ENCODE data around the gene B4GALT2. TPM values are rescaled to one million over a fixed set of nuclear protein-coding genes. Genes with fewer than 3 reads are reported as not detected.

B4GALT2 gene
- total and polyA plus RNA-seq, 2 experiments from 2014 or later = 81.6 to 97.4 TPM

GRCh38 chr1:43981636-43982035 is 2.6 kb downstream of the B4GALT2 start:
- H3K4me1 ChIP-seq (ENCODE audit: low read depth) = no peaks in the 10 kb centered on the region
- no peak overlapping the region for H3K27ac ChIP-seq
- no peaks in the 10 kb centered on the region for H3K27me3 ChIP-seq
- TF ChIP-seq CTCF (IDR thresholded peaks at IDR 0.05; ENCODE audit: low read depth, low read length) = no peak
- H3K4me3 ChIP-seq = no peak overlapping the region
- H3K36me3 ChIP-seq = peaks cover 7% of the 10 kb centered on the region
- no peaks in the 10 kb centered on the region for H3K9me3 ChIP-seq (ENCODE audit: low read depth)
- no peak for DNase-seq (ENCODE audit: low read depth in 1 of 2, low spot score in 1 of 2)

GRCh38 chr1:43982241-43982640 is 3.2 kb downstream of the B4GALT2 start:
- Histone ChIP-seq H3K27me3 (no peaks in the 10 kb centered on the region), H3K27ac (no peak overlapping the region), H3K4me1 (ENCODE audit: low read depth) (no peaks in the 10 kb centered on the region), H3K4me3 (no peak overlapping the region), H3K36me3 (peaks cover 7% of the 10 kb centered on the region), H3K9me3 (ENCODE audit: low read depth) (no peaks in the 10 kb centered on the region)
- no peak for DNase-seq (ENCODE audit: low read depth in 1 of 2, low spot score in 1 of 2)
- no peak for TF ChIP-seq CTCF (IDR thresholded peaks at IDR 0.05; ENCODE audit: low read depth, low read length)

DNA sequence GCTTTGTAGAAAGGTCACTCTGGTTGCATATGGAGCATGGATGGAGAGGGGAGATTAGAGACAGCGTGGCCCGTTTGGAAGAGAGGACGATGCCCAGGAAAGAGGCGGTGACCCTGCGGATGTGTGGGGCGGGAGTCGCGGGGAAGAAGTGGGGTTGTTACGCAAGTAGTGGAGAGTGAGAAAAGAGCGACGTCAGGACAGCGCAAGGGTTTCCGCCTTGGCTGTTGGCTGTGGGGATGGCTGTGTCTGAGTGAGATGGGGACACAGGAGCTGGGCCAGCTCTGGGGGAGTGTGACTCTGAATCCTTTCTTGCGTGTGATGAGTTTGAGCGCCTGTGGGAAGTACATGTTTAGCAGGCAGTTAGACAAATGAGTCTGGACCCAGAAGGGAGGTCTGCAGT is 3.8 kb downstream of the B4GALT2 start:
- H3K27me3 ChIP-seq = no peaks in the 10 kb centered on the region
- H3K4me3 ChIP-seq = no peak overlapping the region
- H3K9me3 ChIP-seq (ENCODE audit: low read depth) = no peaks in the 10 kb centered on the region
- DNase-seq (ENCODE audit: low read depth in 1 of 2, low spot score in 1 of 2) = no peak
- TF ChIP-seq CTCF (IDR thresholded peaks at IDR 0.05; ENCODE audit: low read depth, low read length) = no peak
- H3K36me3 ChIP-seq = peaks cover 2% of the 10 kb centered on the region
- H3K4me1 ChIP-seq (ENCODE audit: low read depth) = no peaks in the 10 kb centered on the region
- H3K27ac ChIP-seq = no peak overlapping the region

DNA sequence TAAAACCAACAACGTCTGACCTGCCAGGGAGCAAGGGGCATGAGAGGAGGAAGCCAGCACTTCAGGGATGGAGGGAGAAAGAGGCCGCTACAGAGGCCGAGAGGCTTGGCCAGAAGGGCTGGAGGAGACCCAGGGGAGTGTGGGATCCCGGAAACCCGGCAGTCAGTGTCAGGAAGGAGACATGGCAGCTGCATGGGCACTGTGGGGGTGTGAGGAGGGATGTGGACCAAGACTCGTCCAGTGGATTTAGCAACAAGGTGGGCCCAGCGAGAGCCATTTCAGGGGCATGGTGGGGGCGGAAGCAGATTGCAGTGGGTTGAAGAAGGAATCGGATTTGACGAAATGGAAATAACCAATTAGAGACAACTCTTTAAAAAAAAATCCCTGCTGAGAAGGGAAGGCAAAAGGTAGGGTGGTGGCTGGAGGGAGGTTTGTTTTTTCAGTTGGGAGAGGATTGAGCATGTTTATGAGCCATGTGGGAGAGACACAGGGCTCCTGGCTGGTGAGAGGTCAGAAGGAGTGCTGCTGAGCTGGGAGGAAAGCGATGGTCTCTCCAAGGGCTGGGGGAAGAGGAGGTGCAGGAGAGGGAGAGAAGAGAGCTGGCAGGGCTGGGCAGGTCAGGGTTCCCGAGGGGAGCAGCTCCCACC is 4.4 kb downstream of the B4GALT2 start:
- Histone ChIP-seq H3K36me3 (no peaks in the 10 kb centered on the region), H3K4me3 (no peak overlapping the region), H3K4me1 (ENCODE audit: low read depth) (no peaks in the 10 kb centered on the region), H3K9me3 (ENCODE audit: low read depth) (no peaks in the 10 kb centered on the region), H3K27ac (no peak overlapping the region), H3K27me3 (no peaks in the 10 kb centered on the region)
- no peak for TF ChIP-seq CTCF (IDR thresholded peaks at IDR 0.05; ENCODE audit: low read depth, low read length)
- no peak for DNase-seq (ENCODE audit: low read depth in 1 of 2, low spot score in 1 of 2)

DNA sequence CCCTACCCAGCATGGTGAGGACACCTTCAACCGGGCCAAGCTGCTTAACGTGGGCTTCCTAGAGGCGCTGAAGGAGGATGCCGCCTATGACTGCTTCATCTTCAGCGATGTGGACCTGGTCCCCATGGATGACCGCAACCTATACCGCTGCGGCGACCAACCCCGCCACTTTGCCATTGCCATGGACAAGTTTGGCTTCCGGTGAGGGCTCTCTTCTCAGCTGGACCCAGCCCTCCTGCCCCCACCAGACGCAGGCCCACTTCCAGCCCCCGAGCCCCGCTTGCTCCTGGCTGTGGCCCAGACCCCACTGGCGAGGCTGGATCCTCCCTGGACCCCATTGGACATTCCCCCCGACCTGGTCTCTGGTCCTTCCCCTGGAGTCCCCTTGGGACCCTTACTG is 5.8 kb downstream of the B4GALT2 start:
- no peak overlapping the region for H3K27ac ChIP-seq
- H3K9me3 ChIP-seq (ENCODE audit: low read depth) = no peaks in the 10 kb centered on the region
- no peak for DNase-seq (ENCODE audit: low read depth in 1 of 2, low spot score in 1 of 2)
- no peak overlapping the region for H3K4me3 ChIP-seq
- H3K4me1 ChIP-seq (ENCODE audit: low read depth) = no peaks in the 10 kb centered on the region
- no peaks in the 10 kb centered on the region for H3K36me3 ChIP-seq
- no peaks in the 10 kb centered on the region for H3K27me3 ChIP-seq
- TF ChIP-seq CTCF (IDR thresholded peaks at IDR 0.05; ENCODE audit: low read depth, low read length) = no peak

Data from cardiac muscle cell (in vitro differentiated cells and primary cell).